Measurements from ENCODE around the gene PRKRA.
A peak's percentile ranks its signal among the peaks of the same experiment; 100 is the strongest.
"Not testable (repeated sequence)": the region's sequence is repeated elsewhere in the genome, so short reads cannot be mapped to it uniquely, and the experiment has no call there.

The PRKRA gene

GRCh38 chr2:178457390-178457886, 6.5 kb upstream of the PRKRA start:
- DNase-seq = no peak

GRCh38 chr2:178455947-178456346, 5.0 kb upstream of the PRKRA start:
- DNase-seq = no peak

- no peak for DNase-seq
Measured at GRCh38 chr2:178452870-178453269, 1.9 kb upstream of the PRKRA start.

GRCh38 chr2:178452334-178452733, 1.4 kb upstream of the PRKRA start:
- no peak for DNase-seq

GRCh38 chr2:178450524-178450773, 526 bp downstream of the PRKRA start:
- no peak for DNase-seq

GRCh38 chr2:178449700-178450523, 1.1 kb downstream of the PRKRA start:
- no peak for DNase-seq

GRCh38 chr2:178448968-178449661, 1.9 kb downstream of the PRKRA start:
- no peak for DNase-seq

- DNase-seq = no peak
Measured at GRCh38 chr2:178441426-178441825, 9.5 kb downstream of the PRKRA start.

- DNase-seq = no peak
Measured at GRCh38 chr2:178436662-178437061, 14.3 kb downstream of the PRKRA start.

- DNase-seq = no peak
Measured at GRCh38 chr2:178429336-178429735, 21.6 kb downstream of the PRKRA start.

- no peak for DNase-seq
Measured at GRCh38 chr2:178428396-178428806, 22.6 kb downstream of the PRKRA start.

- no peak for DNase-seq
Measured at GRCh38 chr2:178427458-178427857, 23.5 kb downstream of the PRKRA start.

GRCh38 chr2:178426388-178426787, 24.6 kb downstream of the PRKRA start:
- DNase-seq = no peak

GRCh38 chr2:178425255-178425827, 25.6 kb downstream of the PRKRA start:
- no peak for DNase-seq

- DNase-seq = not testable (repeated sequence)
Measured at GRCh38 chr2:178423746-178424145, 27.2 kb downstream of the PRKRA start.

GRCh38 chr2:178422097-178422496, 28.9 kb downstream of the PRKRA start:
- DNase-seq = no peak

GRCh38 chr2:178420463-178420999, 30.4 kb downstream of the PRKRA start:
- DNase-seq = no peak

- no peak for DNase-seq
Measured at GRCh38 chr2:178419123-178419522, 31.9 kb downstream of the PRKRA start.

GRCh38 chr2:178418426-178418825, 32.5 kb downstream of the PRKRA start:
- DNase-seq = no peak

GRCh38 chr2:178417916-178418315, 33.1 kb downstream of the PRKRA start:
- no peak for DNase-seq

GRCh38 chr2:178415979-178416378, 35.0 kb downstream of the PRKRA start:
- DNase-seq = no peak

- peak; percentile 89 for DNase-seq
Measured at GRCh38 chr2:178414266-178415247, 36.4 kb downstream of the PRKRA start.

Measured in stimulated activated CD4-positive, alpha-beta T cell treated with anti-CD3 and anti-CD28 coated beads, Interleukin-15, amount 100 ng/mL, for 24 hours (primary cell).